OCI-LY1 (cell line): ENCODE data around the gene CPA2.

Experiments used
- H2AFZ ChIP-seq: fragments of 200-600 bp; sonication (generic), shearing (Covaris generic); 2 replicates; pipeline ENCODE4 v1.6.0; 2014; ENCODE audit warnings: antibody characterized with exemption, mild to moderate bottlenecking, low read length
- H3F3A ChIP-seq: fragments of 200-600 bp; sonication (generic), shearing (Covaris generic); 2 replicates; pipeline ENCODE4 v1.6.0; 2014; ENCODE audit warnings: mild to moderate bottlenecking, antibody characterized with exemption, low read length, moderate library complexity; ENCODE audit not compliant: insufficient read depth
- H3K27ac ChIP-seq: fragments of 200-600 bp; sonication (generic); 2 replicates; pipeline ENCODE4 v1.5.1; 2014; ENCODE audit warnings: low read length, mixed run types, mild to moderate bottlenecking, low read depth; ENCODE audit not compliant: poor library complexity, severe bottlenecking
- H3K27me3 ChIP-seq: fragments of 200-600 bp; sonication (generic); 2 replicates; pipeline ENCODE4 v1.6.0; 2014; ENCODE audit warnings: antibody characterized with exemption, mild to moderate bottlenecking, low read length, moderate library complexity; ENCODE audit not compliant: insufficient read depth
- H3K36me3 ChIP-seq: fragments of 200-600 bp; sonication (generic); 2 replicates; pipeline ENCODE4 v1.6.1; 2014; ENCODE audit warnings: mild to moderate bottlenecking, antibody characterized with exemption, low read length, moderate library complexity, mixed read lengths; ENCODE audit not compliant: insufficient read depth
- H3K4me1 ChIP-seq: fragments of 200-600 bp; sonication (generic); 2 replicates; pipeline ENCODE4 v1.5.1; 2014; ENCODE audit warnings: mild to moderate bottlenecking, low read length, moderate library complexity; ENCODE audit not compliant: insufficient read depth, severe bottlenecking
- H3K4me2 ChIP-seq: fragments of 200-600 bp; sonication (generic), shearing (Covaris generic); 2 replicates; pipeline ENCODE4 v1.6.1; 2014; ENCODE audit warnings: low read length
- H3K4me3 ChIP-seq: fragments of 200-600 bp; sonication (generic); 2 replicates; pipeline ENCODE4 v1.5.1; 2014; ENCODE audit warnings: low read length, low read depth, mild to moderate bottlenecking, mixed read lengths; ENCODE audit not compliant: poor library complexity, severe bottlenecking
- H3K79me2 ChIP-seq: fragments of 200-600 bp; shearing (Covaris generic); 2 replicates; pipeline ENCODE4 v1.6.1; 2016; ENCODE audit warnings: mixed run types, low read length, mixed read lengths; ENCODE audit not compliant: insufficient read depth
- H3K9ac ChIP-seq: fragments of 200-600 bp; sonication (generic), shearing (Covaris generic); 2 replicates; pipeline ENCODE4 v1.6.1; 2014; ENCODE audit warnings: mild to moderate bottlenecking, low read length, mixed read lengths
- H3K9me2 ChIP-seq: fragments of 200-600 bp; sonication (generic), shearing (Covaris generic); 2 replicates; pipeline ENCODE4 v1.6.1; 2014; ENCODE audit warnings: low read depth, mild to moderate bottlenecking, low read length, mixed read lengths
- H3K9me3 ChIP-seq: fragments of 200-600 bp; shearing (Covaris generic); 2 replicates; pipeline ENCODE4 v1.6.1; 2014; ENCODE audit warnings: low read length, mixed read lengths
- H4K20me1 ChIP-seq: fragments of 200-600 bp; sonication (generic), shearing (Covaris generic); 2 replicates; pipeline ENCODE4 v1.6.0; 2016; ENCODE audit warnings: mild to moderate bottlenecking, low read length; ENCODE audit not compliant: insufficient read depth
- CTCF ChIP-seq: fragments of 200-600 bp; sonication (generic), shearing (Covaris generic); IDR thresholded peaks from 2 replicates; pipeline ENCODE4 v1.5.1; 2017; ENCODE audit warnings: mild to moderate bottlenecking, antibody characterized with exemption, low read length, moderate library complexity, mixed read lengths
- EZH2 ChIP-seq: fragments of 200-600 bp; sonication (generic), shearing (Covaris generic); IDR thresholded peaks from 2 replicates; pipeline ENCODE4 v1.8.0; 2017; ENCODE audit warnings: borderline replicate concordance, mixed run types, mild to moderate bottlenecking, antibody characterized with exemption, low read length, moderate library complexity, mixed read lengths

Gene CPA2

GRCh38 chr7:130332259-130333053 lies 65.8 kb downstream of the CPA2 start:
- no peak overlapping the region for H2AFZ ChIP-seq
- H3K79me2 ChIP-seq = no peaks in the 10 kb centered on the region
- H3K36me3 ChIP-seq = no peaks in the 10 kb centered on the region; the same call in 1 of the 2 replicates
- H3K4me2 ChIP-seq = no peak overlapping the region
- no peaks in the 10 kb centered on the region for H4K20me1 ChIP-seq
- no peaks in the 10 kb centered on the region for H3K4me1 ChIP-seq
- H3F3A ChIP-seq = no peaks in the 10 kb centered on the region
- H3K9me2 ChIP-seq = no peaks in the 10 kb centered on the region
- no peaks in the 10 kb centered on the region for H3K9me3 ChIP-seq
- 0 out of 2 replicates have a peak, but pooled peaks cover 9% of the 10 kb centered on the region for H3K27me3 ChIP-seq
- H3K9ac ChIP-seq = no peak overlapping the region
- no peak overlapping the region for H3K27ac ChIP-seq
- H3K4me3 ChIP-seq = no peak overlapping the region
- no peak for TF ChIP-seq EZH2

GRCh38 chr7:130333832-130334231 lies 67.2 kb downstream of the CPA2 start:
- TF ChIP-seq CTCF = no peak
- no peak for TF ChIP-seq EZH2
- Histone ChIP-seq H3K9ac (no peak overlapping the region), H3K4me2 (no peak overlapping the region), H3K4me1 (no peaks in the 10 kb centered on the region), H3K4me3 (no peak overlapping the region), H3K9me3 (no peaks in the 10 kb centered on the region), H3F3A (no peaks in the 10 kb centered on the region), H3K36me3 (no peaks in the 10 kb centered on the region; the same call in 1 of the 2 replicates), H3K9me2 (no peaks in the 10 kb centered on the region), H3K27me3 (0 out of 2 replicates have a peak, but pooled peaks cover 9% of the 10 kb centered on the region), H4K20me1 (no peaks in the 10 kb centered on the region), H3K27ac (no peak overlapping the region), H2AFZ (no peak overlapping the region), H3K79me2 (no peaks in the 10 kb centered on the region)

- Histone ChIP-seq H3K9me2 (no peaks in the 10 kb centered on the region), H3K36me3 (no peaks in the 10 kb centered on the region; the same call in 1 of the 2 replicates), H3K27ac (no peak overlapping the region), H3K9me3 (no peaks in the 10 kb centered on the region), H4K20me1 (no peaks in the 10 kb centered on the region), H2AFZ (no peak overlapping the region), H3K4me3 (no peak overlapping the region), H3K4me2 (no peak overlapping the region), H3K79me2 (no peaks in the 10 kb centered on the region), H3F3A (no peaks in the 10 kb centered on the region), H3K27me3 (0 out of 2 replicates have a peak, but pooled peaks cover 9% of the 10 kb centered on the region), H3K4me1 (no peaks in the 10 kb centered on the region), H3K9ac (no peak overlapping the region)
- TF ChIP-seq EZH2 = no peak
- no peak for TF ChIP-seq CTCF
These were observed 67.6 kb downstream of the CPA2 start for GRCh38 chr7:130334274-130334673.
